Liver (tissue), 9 donors: Measurements from ENCODE around the gene NUDT16. TPM values are rescaled to one million over a fixed set of nuclear protein-coding genes. Genes with fewer than 3 reads are reported as not detected.
"Not testable (repeated sequence)": the region's sequence is repeated elsewhere in the genome, so short reads cannot be mapped to it uniquely, and the experiment has no call there.

Experiments used
- DNase-seq: peaks from one replicate; pipeline ENCODE4 v3.0.0-alpha.2; 2017; ENCODE audit warnings: low spot score
- H3K27ac ChIP-seq, 2 donors: one replicate each; pipeline ENCODE4 v1.7.0; 2013; ENCODE audit warnings: inconsistent platforms in 2 of 2, low read length in 2 of 2, control low read depth in 1 of 2, low read depth in 1 of 2, mild to moderate bottlenecking in 1 of 2
- H3K27me3 ChIP-seq, 4 donors: one replicate each; pipeline versions ENCODE4 v1.6.1 to v1.7.0; 2013; ENCODE audit warnings: low read length in 3 of 4, inconsistent platforms in 1 of 4, mild to moderate bottlenecking in 1 of 4, moderate library complexity in 1 of 4; ENCODE audit not compliant: control insufficient read depth in 4 of 4, insufficient read depth in 4 of 4
- H3K36me3 ChIP-seq, 4 donors: one replicate each; pipeline versions ENCODE4 v1.6.1 to v1.7.0; 2013; ENCODE audit warnings: low read length in 3 of 4, mild to moderate bottlenecking in 3 of 4, low read depth in 1 of 4, moderate library complexity in 1 of 4; ENCODE audit not compliant: control insufficient read depth in 4 of 4, insufficient read depth in 3 of 4
- H3K4me1 ChIP-seq, 4 donors: one replicate each; pipeline versions ENCODE4 v1.6.1 to v1.7.0; 2013; ENCODE audit warnings: low read length in 3 of 4, mild to moderate bottlenecking in 3 of 4, moderate library complexity in 1 of 4; ENCODE audit not compliant: control insufficient read depth in 4 of 4, insufficient read depth in 4 of 4
- H3K4me3 ChIP-seq, 3 donors: one replicate each; pipeline versions ENCODE4 v1.6.1 to v1.7.0; 2013; ENCODE audit warnings: low read length in 3 of 3, control low read depth in 1 of 3, low read depth in 1 of 3, mild to moderate bottlenecking in 1 of 3
- H3K9ac ChIP-seq, 2 donors: one replicate each; pipeline ENCODE4 v1.7.0; 2013; ENCODE audit warnings: low read length in 2 of 2, mild to moderate bottlenecking in 2 of 2, moderate library complexity in 2 of 2, control low read depth in 1 of 2, low read depth in 1 of 2
- H3K9me3 ChIP-seq, 4 donors: one replicate each; pipeline versions ENCODE4 v1.6.1 to v1.7.0; 2013; ENCODE audit warnings: low read length in 3 of 4; ENCODE audit not compliant: control insufficient read depth in 4 of 4
- EGR1 ChIP-seq, 2 donors: IDR thresholded peaks; 2 replicates each; pipeline ENCODE4 v1.6.1; 2016 to 2018; ENCODE audit warnings: antibody characterized with exemption in 2 of 2, low read depth in 2 of 2
- FOXA2 ChIP-seq: IDR thresholded peaks from 2 replicates; pipeline ENCODE4 v1.6.1; 2016; ENCODE audit warnings: antibody characterized with exemption
- GABPA ChIP-seq, 2 donors: IDR thresholded peaks in 1 of 2; conservative IDR thresholded peaks in 1 of 2; 2 replicates each; pipeline ENCODE4 v1.6.1; 2016; ENCODE audit warnings: antibody characterized with exemption in 2 of 2, mild to moderate bottlenecking in 1 of 2, moderate library complexity in 1 of 2
- HNF4A ChIP-seq, 2 donors: conservative IDR thresholded peaks; 2 replicates each; pipeline ENCODE4 v1.6.1; 2016; ENCODE audit warnings: antibody characterized with exemption in 2 of 2, mild to moderate bottlenecking in 2 of 2
- HNF4G ChIP-seq: IDR thresholded peaks from 2 replicates; pipeline ENCODE4 v1.6.1; 2016; ENCODE audit warnings: antibody characterized with exemption
- JUND ChIP-seq, 2 donors: IDR thresholded peaks; 2 replicates each; pipeline ENCODE4 v1.6.1; 2016; ENCODE audit warnings: antibody characterized with exemption in 2 of 2
- NR2F2 ChIP-seq: IDR thresholded peaks from 2 replicates; pipeline ENCODE4 v1.6.1; 2016; ENCODE audit warnings: antibody characterized with exemption
- RAD21 ChIP-seq, 2 donors: IDR thresholded peaks; 2 replicates each; pipeline ENCODE4 v1.6.1; 2016; ENCODE audit warnings: antibody characterized with exemption in 2 of 2, mild to moderate bottlenecking in 2 of 2
- RXRA ChIP-seq, 2 donors: IDR thresholded peaks; 2 replicates each; pipeline ENCODE4 v1.6.1; 2017 to 2018; ENCODE audit warnings: antibody characterized with exemption in 2 of 2, mild to moderate bottlenecking in 1 of 2
- SP1 ChIP-seq: IDR thresholded peaks from 2 replicates; pipeline ENCODE4 v1.6.1; 2018; ENCODE audit warnings: antibody characterized with exemption, mild to moderate bottlenecking
- TAF1 ChIP-seq: conservative IDR thresholded peaks from 2 replicates; pipeline ENCODE4 v1.6.1; 2016; ENCODE audit warnings: antibody characterized with exemption, mild to moderate bottlenecking
- YY1 ChIP-seq: IDR thresholded peaks from 2 replicates; pipeline ENCODE4 v1.6.1; 2016; ENCODE audit warnings: antibody characterized with exemption, mild to moderate bottlenecking
- WGBS: extraction: QIAGEN DNeasy Blood & Tissue Kit; methylation state at CpG from one replicate; pipeline ENCODE4 v1.1.7; 2013; 5-methylcytosine and 5-hydroxymethylcytosine counted together
- polyA plus RNA-seq, 2 donors: library from polyadenylated mRNA; stranded (reverse) in 1 of 2; unstranded in 1 of 2; fragments of 200-250 nt in 1 of 2; fragments of >200 nt in 1 of 2; fragmentation: Nextera tagmentation in 1 of 2; extraction: Ambion mirVana in 1 of 2; gene quantifications; one replicate each; pipeline versions ENCODE4 v1.2.1 to v1.2.3, GENCODE V29; 2013 to 2015
- total RNA-seq, 2 donors: library from RNA; depleted of rRNA; stranded (reverse); fragments of >200 nt; gene quantifications; one replicate each; pipeline ENCODE4 v1.2.3, GENCODE V29; 2014
- TF ChIP-seq, protein P1 (sequence below): IDR thresholded peaks from 2 replicates; pipeline ENCODE4 v1.6.1; 2016; ENCODE audit warnings: antibody characterized with exemption
- TF ChIP-seq, protein P2 (sequence below): IDR thresholded peaks from 2 replicates; pipeline ENCODE4 v1.6.1; 2016; ENCODE audit warnings: antibody characterized with exemption, mild to moderate bottlenecking
- TF ChIP-seq, protein P3 (sequence below): fragments of 150-350 bp; IDR thresholded peaks from 2 replicates; pipeline ENCODE4 v1.5.1; 2017; ENCODE audit warnings: improper control_type of control experiment, low read depth, low read length; ENCODE audit not compliant: missing input control
- TF ChIP-seq, protein P4 (sequence below): IDR thresholded peaks from 2 replicates; pipeline ENCODE4 v1.6.1; 2016; ENCODE audit warnings: antibody characterized with exemption
- TF ChIP-seq, protein P5 (sequence below): IDR thresholded peaks from 2 replicates; pipeline ENCODE4 v1.6.1; 2016; ENCODE audit warnings: antibody characterized with exemption
- donor health status: healthy.
- donor health status: healthy.
- donor health status: healthy.
- donor health status: healthy.
- donor health status: healthy.

NUDT16 gene
- total and polyA plus RNA-seq, 4 donors = 11.3 to 33.0 (median 17.1) TPM

DNA sequence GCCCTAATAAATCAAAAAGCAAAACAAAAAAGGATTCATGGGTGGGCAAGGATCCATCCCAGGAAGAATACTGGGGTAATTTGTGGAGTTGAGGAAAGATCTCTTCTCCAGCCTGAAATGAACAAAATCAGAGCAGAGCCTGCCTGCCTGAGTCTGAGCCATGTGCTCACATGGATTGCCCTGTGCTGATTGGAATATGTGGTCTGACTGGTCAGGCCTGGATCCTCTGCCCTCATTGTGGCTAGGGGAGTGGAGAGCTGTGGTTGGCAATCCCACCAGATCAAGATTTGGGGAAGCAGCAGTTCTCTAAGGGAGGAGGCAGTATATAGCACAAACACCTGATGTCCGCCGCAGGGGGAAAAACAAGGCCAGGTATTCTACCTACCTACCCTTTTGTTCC lies 6.8 kb upstream of the NUDT16 start:
- Histone ChIP-seq H3K4me3 (no peak overlapping the region), H3K9ac (no peak overlapping the region), H3K4me1 (peaks cover 0 to 8% (median 3%) of the 10 kb centered on the region in 4 donors), H3K27ac (no peak overlapping the region), H3K9me3 (no peaks in the 10 kb centered on the region), H3K36me3 (peaks cover 2 to 11% (median 9%) of the 10 kb centered on the region in 4 donors), H3K27me3 (no peaks in the 10 kb centered on the region)
- no peak for DNase-seq
- WGBS = 96% methylated on average over 2 of the region's 2 CpGs
- TF ChIP-seq TAF1 (no peak), HNF4G (no peak), HNF4A (conservative IDR thresholded peaks at IDR 0.05) (no peak), JUND (IDR thresholded peaks at IDR 0.05) (no peak), RXRA (IDR thresholded peaks at IDR 0.05) (no peak), EGR1 (IDR thresholded peaks at IDR 0.05; ENCODE audit: low read depth in 2 of 2) (no peak), FOXA2 (no peak)
- TF ChIP-seq, protein P1, sequence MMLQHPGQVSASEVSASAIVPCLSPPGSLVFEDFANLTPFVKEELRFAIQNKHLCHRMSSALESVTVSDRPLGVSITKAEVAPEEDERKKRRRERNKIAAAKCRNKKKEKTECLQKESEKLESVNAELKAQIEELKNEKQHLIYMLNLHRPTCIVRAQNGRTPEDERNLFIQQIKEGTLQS = no peak
- TF ChIP-seq, protein P2, sequence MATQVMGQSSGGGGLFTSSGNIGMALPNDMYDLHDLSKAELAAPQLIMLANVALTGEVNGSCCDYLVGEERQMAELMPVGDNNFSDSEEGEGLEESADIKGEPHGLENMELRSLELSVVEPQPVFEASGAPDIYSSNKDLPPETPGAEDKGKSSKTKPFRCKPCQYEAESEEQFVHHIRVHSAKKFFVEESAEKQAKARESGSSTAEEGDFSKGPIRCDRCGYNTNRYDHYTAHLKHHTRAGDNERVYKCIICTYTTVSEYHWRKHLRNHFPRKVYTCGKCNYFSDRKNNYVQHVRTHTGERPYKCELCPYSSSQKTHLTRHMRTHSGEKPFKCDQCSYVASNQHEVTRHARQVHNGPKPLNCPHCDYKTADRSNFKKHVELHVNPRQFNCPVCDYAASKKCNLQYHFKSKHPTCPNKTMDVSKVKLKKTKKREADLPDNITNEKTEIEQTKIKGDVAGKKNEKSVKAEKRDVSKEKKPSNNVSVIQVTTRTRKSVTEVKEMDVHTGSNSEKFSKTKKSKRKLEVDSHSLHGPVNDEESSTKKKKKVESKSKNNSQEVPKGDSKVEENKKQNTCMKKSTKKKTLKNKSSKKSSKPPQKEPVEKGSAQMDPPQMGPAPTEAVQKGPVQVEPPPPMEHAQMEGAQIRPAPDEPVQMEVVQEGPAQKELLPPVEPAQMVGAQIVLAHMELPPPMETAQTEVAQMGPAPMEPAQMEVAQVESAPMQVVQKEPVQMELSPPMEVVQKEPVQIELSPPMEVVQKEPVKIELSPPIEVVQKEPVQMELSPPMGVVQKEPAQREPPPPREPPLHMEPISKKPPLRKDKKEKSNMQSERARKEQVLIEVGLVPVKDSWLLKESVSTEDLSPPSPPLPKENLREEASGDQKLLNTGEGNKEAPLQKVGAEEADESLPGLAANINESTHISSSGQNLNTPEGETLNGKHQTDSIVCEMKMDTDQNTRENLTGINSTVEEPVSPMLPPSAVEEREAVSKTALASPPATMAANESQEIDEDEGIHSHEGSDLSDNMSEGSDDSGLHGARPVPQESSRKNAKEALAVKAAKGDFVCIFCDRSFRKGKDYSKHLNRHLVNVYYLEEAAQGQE = no peak

DNA sequence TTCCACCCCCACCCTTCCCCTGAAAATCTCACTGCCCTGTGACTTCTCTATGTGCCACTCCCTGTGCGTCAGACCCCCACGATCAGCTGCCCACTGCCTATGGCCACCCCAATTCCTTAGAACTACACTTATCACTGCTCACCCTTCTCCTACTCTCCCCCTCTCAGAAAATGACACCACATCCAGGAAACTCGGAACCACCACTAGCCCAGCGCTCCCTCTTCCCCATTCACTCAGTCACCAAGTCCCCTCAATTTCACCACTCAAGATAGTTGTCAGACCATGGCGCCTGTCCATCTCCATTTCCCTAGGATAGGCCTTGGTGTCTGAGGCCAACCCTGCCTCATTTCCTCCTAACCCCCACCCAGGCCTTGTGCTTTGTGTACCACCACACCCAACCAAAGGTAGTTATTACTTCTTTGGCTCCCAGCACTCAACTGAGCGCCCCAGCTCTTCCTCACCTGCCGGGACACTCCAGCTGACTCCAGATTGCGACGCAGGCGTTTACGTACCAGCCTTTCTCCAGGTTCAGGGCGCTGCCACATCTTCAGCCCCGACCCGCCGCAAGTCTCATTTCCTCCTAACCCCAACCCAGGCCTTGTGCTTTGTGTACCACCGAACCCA lies 641 bp upstream of the NUDT16 start:
- H3K9me3 ChIP-seq, DNase-seq, H3K27me3 ChIP-seq, H3K36me3 ChIP-seq: not testable (repeated sequence)
- H3K4me1 ChIP-seq = peaks cover 12 to 41% (median 23%) of the 10 kb centered on the region in 4 donors
- 4% methylated on average over 16 of the region's 16 CpGs for WGBS
- H3K4me3 ChIP-seq = peak overlapping the region; percentile 61 to 89 (median 74)
- peak overlapping the region; percentile 68 to 81 for H3K27ac ChIP-seq
- peak overlapping the region; percentile 24 to 72 for H3K9ac ChIP-seq

DNA sequence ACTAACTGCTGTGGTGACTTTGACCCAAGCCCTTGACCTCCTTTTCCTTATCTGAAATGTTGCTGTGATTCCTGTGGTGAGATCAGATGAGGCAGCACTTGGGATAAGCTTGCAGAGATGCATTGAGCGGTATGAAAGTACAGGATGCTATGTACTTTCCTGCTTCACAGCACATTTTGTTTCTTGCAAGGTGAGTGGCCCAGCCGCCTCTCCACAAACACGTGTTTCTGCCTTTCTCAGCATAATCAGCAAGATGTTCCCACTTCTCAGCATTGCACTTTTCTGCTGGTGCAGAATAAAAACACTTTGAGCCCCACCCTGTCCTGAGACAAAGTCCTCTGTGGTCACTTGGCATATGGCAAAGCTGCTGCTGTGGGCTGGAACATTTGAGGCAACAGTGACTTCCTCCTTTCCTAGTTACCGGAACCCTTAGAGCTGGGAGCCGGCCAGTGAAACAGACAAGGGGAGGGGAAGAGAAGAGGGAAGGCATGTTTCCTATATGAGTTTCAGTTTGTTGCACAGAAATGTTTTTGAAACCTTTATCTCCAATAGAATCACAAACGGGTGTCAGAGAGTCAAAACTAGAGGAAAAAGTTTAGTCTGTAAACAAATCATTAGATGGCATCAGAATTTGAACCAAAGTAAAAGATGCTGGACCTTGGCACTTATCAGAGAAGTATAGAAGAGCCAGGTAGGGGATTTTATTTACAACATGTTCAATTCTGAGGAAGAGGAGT lies 5.0 kb downstream of the NUDT16 start:
- Histone ChIP-seq H3K9ac (no peak overlapping the region), H3K9me3 (no peaks in the 10 kb centered on the region), H3K27me3 (no peaks in the 10 kb centered on the region), H3K27ac (peak overlapping the region in 1 of 2 donors; percentile 38), H3K4me1 (peaks cover 14 to 38% (median 23%) of the 10 kb centered on the region in 4 donors), H3K4me3 (no peak overlapping the region), H3K36me3 (peaks cover 0 to 8% (median 2%) of the 10 kb centered on the region in 4 donors)
- TF ChIP-seq HNF4A (conservative IDR thresholded peaks at IDR 0.05) (peak; percentile 33 to 49), YY1 (peak; percentile 14), SP1 (peak; percentile 71), NR2F2 (peak; percentile 98), GABPA (IDR thresholded peaks at IDR 0.05 in 1 of 2, conservative IDR thresholded peaks at IDR 0.05 in 1 of 2) (peak; percentile 29 to 47), RAD21 (IDR thresholded peaks at IDR 0.05) (peak; percentile 19 to 43), JUND (IDR thresholded peaks at IDR 0.05) (peak; percentile 48 to 55), HNF4G (peak; percentile 38), EGR1 (IDR thresholded peaks at IDR 0.05; ENCODE audit: low read depth in 2 of 2) (no peak), RXRA (IDR thresholded peaks at IDR 0.05) (peak; percentile 18 to 40)
- TF ChIP-seq, protein P3, sequence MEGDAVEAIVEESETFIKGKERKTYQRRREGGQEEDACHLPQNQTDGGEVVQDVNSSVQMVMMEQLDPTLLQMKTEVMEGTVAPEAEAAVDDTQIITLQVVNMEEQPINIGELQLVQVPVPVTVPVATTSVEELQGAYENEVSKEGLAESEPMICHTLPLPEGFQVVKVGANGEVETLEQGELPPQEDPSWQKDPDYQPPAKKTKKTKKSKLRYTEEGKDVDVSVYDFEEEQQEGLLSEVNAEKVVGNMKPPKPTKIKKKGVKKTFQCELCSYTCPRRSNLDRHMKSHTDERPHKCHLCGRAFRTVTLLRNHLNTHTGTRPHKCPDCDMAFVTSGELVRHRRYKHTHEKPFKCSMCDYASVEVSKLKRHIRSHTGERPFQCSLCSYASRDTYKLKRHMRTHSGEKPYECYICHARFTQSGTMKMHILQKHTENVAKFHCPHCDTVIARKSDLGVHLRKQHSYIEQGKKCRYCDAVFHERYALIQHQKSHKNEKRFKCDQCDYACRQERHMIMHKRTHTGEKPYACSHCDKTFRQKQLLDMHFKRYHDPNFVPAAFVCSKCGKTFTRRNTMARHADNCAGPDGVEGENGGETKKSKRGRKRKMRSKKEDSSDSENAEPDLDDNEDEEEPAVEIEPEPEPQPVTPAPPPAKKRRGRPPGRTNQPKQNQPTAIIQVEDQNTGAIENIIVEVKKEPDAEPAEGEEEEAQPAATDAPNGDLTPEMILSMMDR = no peak
- TF ChIP-seq, protein P4, sequence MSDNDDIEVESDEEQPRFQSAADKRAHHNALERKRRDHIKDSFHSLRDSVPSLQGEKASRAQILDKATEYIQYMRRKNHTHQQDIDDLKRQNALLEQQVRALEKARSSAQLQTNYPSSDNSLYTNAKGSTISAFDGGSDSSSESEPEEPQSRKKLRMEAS = peak; percentile 63
- TF ChIP-seq, protein P5, sequence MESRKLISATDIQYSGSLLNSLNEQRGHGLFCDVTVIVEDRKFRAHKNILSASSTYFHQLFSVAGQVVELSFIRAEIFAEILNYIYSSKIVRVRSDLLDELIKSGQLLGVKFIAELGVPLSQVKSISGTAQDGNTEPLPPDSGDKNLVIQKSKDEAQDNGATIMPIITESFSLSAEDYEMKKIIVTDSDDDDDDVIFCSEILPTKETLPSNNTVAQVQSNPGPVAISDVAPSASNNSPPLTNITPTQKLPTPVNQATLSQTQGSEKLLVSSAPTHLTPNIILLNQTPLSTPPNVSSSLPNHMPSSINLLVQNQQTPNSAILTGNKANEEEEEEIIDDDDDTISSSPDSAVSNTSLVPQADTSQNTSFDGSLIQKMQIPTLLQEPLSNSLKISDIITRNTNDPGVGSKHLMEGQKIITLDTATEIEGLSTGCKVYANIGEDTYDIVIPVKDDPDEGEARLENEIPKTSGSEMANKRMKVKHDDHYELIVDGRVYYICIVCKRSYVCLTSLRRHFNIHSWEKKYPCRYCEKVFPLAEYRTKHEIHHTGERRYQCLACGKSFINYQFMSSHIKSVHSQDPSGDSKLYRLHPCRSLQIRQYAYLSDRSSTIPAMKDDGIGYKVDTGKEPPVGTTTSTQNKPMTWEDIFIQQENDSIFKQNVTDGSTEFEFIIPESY = no peak
- no peak for DNase-seq
- WGBS = 30% methylated on average over 6 of the region's 6 CpGs
